HTERT RPE-1 (cell line): Measurements from ENCODE around the gene LDLRAD4.

Source experiments
- in situ Hi-C: fragments of 300-500 bp; cut with MboI; formaldehyde crosslinking; loops from 4 replicates; pipeline ENCODE4 v1.14.3; 2020; ENCODE audit warnings: low sequenced_read_pairs

Gene LDLRAD4

DNA sequence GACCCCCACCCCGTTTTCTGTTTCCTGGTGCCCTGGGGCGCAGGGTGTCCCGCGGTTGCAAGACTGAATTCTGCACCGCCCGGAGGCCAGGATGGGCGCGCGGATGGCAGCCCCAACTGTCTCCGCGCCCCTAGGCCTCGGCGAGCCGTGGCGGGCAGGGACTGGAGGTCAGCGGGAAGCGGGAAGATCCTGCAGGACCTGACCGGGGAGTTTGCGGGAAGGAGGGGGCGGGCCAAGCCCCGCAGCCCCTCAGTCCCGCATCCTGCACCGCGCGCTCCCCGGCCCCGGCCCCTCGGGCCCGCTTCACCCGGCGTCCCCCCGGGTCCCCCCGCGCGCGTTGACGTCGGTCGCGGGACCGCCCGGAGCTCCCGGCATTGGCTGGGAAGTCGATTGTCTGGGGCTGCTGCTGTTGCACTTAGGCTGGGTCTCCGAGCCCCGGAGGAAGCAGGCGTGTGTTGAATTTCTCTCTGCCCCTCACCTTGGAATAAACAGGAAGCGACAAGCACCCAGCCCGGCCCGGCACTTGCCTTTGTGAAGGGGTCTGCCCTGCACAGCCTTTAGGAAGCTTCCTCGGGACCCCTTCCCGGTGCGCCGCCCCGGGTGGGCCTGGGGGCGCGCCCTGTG, at the start of gene LDLRAD4:
TSS of gene LDLRAD4 (plus strand) at position 393 of the 624 bp plus-strand sequence.
- in situ Hi-C loops, result no loop called here

DNA sequence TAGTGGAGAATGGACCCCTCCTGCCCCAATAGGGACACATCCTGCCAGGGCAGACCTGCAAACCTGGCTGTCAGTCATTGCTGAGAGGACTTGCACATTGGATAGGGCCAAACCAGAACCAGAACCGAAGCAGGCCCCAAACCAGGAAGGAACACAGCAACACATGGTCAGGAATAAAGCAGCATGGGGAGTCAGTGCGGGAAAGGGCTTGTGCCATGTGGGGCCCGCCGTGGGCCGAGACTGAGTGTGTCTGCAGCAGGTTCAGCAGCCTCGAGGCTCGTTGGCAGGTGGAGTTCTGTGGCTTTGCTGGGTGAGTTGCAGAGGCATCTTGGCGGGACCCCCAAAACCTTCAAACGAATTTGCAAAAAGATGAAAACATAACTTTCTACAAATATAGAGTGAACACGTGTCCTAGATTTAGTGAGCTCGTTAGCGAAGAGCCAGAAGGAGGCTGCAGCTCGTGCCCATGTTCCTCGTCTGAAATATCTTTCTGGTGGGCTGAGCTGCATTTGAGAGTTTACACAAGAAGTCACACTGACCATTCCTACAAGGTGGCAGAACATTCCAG, 44.9 kb upstream of the LDLRAD4 start:
- in situ Hi-C loops, result no loop called here

DNA sequence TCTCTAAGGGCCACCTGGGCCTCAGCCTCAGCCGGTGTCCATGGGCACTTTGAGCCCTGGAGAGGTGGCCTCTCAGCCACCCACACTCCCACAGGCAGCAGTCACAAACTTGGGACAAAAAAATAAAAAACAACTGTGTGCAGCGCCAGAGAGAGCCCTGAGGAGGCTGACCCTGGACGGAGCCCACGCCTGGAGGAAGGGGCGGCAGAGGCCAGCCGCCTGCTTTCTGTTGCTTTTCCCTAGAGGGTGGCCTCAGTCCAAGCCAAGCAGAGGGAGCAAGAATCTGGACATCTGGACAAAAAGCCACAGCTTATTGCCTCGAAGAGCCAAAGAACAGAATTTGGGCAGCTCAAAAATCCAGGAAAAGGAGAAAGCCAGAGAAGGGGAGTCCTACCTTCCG, 43.3 kb upstream of the LDLRAD4 start:
- in situ Hi-C loops, result no loop called here

DNA sequence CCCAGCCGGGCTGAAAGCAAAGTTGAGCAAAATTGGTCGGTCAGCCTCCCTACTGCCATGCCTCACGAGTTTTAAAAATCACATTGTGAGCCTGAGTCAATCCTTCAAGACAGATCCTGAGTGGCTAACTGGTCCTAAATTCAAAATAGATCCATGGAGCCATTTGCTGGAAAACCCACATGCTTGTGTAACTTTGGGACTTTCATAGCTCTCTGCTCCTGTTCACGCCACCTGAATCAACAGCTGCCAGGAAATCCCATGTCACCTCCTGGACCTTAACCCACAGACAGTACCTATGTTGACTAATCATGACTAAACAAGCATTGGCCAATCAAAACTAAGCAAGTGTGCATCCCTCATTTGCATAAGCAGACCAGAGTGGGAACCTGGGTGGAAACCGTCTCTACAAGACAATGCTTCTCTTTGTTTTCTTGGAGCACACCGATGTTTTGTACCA, 42.8 kb upstream of the LDLRAD4 start:
- in situ Hi-C loops, result no loop called here

DNA sequence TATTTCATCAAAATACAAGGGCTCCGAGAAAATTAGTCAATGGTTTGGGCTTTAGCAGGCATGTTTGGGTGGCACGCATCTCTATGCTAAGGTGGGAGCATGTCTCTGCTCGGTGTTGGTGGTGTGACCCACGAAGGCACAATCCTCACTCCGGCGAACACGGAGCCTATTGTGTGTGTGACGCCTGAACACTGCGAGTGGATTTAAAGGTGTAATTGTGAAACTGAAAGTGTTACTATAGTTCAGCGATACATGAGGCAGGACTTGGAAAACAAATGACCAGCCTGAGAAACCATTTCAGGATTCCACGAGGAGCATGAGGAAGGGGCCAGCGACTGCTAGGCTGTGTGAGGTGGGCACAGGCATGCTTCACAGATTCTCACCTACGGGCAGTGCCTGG, 41.7 kb upstream of the LDLRAD4 start:
- in situ Hi-C loops, result no loop called here

DNA sequence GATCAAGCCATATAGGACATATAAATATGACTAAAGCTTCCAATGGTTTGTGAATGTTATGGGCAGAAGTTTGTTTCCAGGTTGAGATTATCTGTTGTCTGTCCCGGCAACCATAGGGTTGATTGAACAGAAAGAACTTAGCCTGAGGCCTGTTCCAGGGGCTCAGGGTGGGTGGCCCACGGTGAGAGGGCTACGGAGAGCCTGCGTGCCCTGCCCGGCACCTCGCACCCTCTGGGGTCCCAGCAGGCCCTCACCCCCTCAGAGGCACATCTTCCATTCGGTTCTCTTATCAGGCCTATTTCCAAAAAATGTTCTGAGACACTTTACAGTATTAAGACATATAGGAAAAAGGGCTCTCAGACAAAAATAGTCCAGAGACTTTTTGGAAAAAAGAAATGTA, 40.4 kb upstream of the LDLRAD4 start:
- in situ Hi-C loops, result no loop called here

DNA sequence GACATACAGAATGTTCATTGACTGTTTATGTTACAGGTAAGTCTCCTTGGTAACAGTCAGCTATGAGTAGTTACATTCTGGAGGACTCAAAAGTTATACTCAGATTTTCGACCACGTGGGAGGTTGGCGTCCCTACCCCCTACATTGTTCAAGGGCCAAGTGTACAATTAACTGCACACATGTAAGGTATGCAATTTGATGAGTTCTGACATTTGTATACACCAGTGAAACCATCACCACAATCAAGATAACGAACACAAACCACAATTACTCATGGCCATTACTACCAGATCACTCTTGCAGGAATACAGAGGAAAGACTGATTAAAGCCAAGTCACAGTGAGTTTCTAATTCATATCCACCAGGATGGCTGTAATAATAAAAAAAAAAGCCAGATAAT, 39.6 kb upstream of the LDLRAD4 start:
- in situ Hi-C loops, result no loop called here

DNA sequence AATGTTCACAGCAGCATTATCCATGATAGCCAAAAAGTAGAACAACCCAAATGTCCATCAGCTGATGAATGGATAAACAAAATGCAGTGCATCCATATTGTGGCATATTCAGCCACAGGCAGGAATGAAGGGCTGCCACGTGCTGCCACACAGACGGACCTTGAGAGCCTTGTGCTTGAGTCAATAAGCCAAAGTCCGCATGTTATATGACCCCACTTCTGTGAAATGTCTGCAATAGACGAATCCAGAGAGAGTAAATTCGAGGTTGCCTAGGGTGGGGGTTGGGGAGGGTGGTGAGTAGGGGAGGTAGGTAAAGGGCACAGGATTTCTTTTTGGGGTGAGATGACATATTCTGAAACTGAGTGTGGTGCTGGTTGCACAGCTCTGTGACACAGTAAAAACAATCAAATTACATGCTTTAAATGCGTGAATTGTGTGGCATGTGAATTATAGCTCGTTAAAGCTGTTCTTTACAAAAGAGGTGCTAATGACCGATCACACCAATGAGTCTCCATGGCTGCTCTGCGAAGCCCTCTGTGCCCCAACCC, 38.9 kb upstream of the LDLRAD4 start:
- in situ Hi-C loops, result no loop called here

DNA sequence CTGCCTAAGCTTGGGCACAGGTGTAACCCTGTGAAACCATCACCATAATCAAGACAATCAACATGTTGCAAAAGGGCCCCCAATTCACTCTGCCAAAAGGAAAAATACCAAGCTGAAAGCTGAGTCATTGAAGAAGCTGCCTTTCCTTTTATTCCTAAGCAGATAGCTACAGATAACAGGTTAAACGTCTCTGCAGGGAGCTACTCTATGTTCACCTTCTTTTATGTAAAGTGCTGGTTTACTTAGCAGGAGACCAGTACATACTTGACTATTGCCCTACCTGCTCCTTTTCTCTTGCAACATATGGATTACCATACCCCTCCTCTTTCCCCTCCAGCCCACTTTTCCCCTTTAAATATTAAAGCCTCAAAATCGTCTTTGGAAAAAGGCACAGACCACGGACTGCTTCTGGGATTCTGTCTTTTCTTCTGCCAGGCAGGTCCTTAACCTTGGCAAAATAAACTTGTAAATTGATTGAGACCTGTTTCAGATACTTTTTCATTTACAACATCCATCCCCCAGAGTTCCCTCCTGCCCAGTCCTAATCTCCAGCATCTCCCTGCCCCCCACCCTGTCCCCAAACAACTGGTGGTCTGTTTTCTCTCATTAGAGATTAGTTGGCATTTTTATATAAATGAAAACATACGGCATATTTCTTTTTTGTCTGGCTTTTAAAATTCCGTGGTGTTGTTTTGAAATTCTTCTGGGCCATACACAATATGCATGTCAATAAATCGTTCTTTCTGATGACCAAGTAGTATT, 37.8 kb upstream of the LDLRAD4 start:
- in situ Hi-C loops, result no loop called here

DNA sequence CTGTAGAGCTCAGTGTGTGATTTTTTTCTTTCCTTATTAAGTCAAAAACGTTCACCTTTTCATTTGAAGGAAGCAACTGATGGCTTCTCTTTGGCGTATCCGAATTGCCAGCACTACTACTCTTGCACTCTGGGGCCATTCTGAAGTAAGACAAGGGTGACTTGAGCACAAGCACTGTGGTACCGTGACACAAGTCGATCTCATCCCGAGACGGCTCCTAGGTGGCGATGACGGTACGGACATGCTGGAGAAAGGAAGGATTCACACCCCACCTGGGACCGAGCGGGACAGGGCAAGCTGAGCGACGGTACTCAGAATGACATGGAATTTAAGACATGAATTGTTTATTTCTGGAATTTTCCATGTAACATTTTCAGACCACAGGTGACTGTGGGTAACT, 36.8 kb upstream of the LDLRAD4 start:
- in situ Hi-C loops, result no loop called here

DNA sequence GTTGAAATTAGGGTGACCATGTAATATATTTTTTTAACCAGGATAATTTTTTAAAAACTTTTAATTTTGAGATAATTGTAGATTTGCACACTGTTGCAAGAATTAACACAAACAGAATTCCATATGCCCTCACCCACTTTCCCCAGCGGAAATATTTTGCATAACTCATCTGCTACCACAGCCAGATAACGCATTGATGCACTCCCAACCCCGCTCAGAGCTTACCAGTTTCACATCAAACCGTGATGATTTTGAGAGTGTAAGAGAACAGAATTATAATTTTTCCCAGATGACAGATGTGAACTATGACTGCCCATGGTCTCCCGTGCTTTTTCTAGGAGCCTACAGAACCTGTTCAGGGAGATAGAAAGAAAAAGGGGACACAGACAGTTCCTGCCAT, 35.2 kb upstream of the LDLRAD4 start:
- in situ Hi-C loops, result no loop called here

DNA sequence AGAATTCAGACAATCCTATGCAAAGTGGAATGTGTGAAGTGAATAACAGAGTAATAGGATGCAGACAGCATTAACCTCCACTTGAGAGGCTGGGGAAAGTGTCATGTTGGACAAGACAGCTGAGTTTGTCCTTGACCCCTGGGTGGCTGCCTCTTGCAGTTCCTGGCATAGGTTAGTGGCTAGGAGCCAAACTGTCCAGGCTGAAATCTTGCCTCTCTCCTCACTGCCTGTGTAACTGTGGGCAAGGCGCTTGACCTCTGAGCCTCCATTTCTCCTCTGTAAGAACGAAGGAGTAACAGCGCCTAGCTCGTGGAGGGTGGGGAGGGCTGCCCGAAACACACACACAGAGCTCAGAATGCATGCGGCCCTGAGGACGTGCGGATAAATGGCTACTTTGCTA, 34.8 kb upstream of the LDLRAD4 start:
- in situ Hi-C loops, result no loop called here

DNA sequence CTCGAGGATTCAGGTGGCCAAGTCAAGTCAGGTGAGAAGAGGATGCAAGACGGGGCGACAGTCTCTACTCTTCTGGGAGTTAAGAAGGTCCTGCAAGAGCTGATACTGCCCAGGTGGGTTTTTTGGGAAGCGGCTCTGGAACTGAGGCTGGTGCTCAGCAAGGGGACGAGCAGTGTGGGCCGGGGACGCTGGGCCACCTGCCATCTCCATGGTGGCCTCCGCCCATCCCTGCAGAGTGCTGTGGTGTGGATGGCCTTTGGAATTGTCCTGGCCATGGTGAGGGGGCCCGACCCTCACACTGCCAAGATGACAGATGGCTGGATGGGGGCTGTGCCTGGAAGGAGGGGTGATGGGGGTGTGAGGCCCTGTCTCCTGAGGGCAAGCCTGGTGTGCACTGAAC, 34.2 kb upstream of the LDLRAD4 start:
- in situ Hi-C loops, result no loop called here

DNA sequence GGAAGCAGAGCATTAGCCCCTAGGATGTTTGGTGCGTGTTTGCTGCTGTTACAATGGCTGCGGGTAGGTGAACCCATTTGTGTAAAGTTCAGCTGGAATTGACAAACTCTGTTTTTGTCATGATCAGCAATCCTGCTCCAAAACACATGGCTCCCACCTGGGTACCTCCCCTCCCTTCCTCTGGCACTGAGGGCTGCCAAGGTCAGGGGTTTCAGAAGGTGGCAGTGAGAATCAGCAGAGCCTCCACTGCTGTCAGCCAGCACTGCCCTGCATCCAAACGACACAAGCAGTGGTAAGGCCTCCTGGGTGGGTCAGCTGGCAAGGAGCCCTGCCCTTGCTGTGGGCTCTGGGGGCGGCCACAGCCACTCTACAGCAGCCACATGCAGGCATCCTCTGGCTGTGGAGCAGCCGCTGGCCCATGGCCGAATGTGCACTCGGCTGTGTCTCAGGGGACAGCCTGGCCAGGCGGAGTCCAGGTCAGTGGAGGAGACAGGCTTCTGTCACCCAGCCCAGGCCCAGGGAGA, 32.8 kb upstream of the LDLRAD4 start:
- in situ Hi-C loops, result no loop called here

DNA sequence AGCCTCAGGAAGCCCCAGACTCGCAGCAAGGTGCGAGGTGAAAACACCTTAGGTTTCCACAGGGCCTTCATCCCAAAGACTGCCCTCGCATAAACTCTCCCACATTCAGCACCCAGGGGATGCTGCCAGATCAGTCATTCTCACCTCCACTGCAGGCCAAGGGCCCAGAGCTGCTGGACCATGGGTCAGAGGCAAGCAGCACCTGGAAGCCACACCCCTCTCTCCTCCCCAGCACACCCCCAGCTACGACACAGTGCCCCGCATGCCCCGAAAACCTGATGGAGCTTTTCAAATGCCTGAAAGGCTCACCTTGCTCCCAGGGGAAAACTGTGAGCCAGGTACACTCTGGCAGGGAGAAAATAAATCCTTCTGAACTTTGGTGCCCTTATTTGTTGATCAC, 31.9 kb upstream of the LDLRAD4 start:
- in situ Hi-C loops, result no loop called here

DNA sequence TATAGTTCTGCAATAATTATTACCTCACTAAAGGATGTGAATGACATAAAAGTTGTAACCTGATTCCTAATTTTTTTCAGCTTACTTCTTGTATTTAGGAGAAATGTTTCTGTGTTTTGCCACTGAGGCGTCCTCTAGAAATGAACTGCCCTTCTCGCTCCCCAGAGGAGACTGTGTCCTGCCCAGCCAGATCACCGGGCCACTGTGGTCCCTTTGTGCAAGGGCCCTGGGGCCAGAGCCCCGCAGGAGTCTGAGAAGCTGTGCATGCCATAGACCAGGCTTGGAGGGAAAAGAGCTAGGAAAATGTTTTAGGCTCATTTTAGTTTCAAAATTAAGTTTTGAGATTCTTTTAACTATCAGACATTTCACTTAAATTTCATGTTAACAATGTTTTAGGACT, 31.1 kb upstream of the LDLRAD4 start:
- in situ Hi-C loops, result no loop called here

DNA sequence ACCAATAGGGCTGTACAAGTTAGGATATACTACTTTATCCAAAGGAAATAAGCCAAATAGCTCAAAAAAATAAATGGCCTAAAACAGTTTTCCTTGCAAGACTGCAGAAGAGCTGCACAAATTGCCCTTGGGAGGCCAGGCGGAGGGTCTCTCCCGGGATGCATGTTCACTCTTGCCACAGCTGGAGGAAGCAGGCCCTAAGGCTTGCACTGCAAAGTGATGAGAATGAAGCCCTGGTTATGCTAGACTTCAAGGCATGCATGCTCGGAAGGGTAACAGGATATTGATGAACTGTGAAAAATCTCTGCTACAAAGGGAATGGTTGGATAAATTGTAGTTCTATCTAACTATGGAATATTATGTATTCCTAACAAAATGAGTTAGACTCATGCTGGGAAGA, 27.5 kb upstream of the LDLRAD4 start:
- in situ Hi-C loops, result no loop called here

DNA sequence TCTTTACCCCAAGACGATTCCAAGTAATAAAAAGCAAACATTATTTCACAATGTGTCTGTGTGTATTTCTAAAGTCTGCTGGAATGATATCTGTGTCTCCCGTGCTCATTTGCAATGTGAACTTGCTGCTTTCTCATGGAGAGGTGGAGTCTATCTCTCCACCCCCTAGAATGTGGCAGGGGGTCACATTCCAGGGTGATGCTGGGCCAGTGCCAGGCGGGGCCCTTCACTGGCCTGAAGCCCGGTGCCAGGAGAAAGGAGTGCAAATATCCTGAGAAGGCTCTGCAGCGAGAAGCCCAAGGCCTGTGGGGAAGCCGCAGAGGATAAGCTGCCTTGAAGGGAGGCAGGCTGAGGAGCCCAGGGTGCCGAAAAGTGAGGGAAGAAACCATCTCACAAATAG, 26.8 kb upstream of the LDLRAD4 start:
- in situ Hi-C loops, result no loop called here

DNA sequence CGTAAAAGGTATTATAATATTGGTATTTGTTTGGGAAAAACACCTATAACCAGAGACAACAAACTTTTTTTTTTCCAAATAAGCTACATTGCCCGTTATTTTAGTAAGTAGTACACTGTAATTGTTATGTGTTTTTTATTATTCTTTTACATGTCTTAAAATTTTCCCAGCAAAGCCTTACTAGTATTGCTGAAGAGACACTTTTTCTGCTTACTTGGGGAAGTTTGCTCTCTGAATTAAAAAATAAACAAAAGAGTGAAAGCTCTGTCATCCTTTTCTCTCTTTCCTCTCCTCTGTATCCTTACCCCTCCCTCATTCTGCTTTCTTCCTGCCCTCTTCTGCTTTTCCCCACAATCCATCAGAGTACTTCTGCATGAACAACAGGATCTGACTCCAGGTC, 25.6 kb upstream of the LDLRAD4 start:
- in situ Hi-C loops, result no loop called here

DNA sequence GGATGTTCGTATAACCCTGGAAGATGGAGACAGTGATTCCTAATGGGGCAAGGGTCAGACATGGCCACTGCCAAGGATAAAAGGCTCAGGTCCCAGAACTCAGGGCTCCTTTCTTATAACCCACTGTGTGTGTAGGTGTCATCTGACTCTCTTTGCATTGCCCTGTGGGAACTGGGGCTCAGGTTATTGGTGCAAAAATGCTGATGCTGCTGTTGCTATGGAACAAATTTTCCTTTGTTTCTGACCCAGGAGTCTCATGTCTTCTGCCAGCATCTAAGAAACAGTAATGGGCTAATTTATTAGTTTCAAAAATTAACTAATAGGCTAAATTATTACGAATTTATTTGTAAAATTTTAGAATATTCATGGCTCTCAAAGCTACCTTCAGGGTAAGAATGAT, 24.3 kb upstream of the LDLRAD4 start:
- in situ Hi-C loops, result no loop called here

DNA sequence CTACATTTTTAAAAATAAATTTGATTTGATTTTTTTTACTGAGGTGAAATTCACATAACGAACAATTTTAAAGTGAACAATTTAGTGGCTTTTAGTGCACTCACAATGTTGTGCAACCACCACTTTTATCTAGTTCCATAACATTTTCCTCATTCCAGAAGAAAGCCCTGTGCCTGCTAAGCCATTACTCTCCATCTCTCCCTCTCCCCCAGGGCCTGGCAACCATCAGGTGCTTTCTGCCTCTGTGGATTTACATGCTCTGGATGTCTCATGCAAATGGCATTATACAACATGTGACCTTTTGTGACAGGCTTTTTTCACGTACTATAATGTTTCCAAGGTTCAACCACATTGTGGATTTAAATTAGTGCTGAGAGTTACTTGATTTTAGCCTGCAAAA, 19.9 kb upstream of the LDLRAD4 start:
- in situ Hi-C loops, result no loop called here

DNA sequence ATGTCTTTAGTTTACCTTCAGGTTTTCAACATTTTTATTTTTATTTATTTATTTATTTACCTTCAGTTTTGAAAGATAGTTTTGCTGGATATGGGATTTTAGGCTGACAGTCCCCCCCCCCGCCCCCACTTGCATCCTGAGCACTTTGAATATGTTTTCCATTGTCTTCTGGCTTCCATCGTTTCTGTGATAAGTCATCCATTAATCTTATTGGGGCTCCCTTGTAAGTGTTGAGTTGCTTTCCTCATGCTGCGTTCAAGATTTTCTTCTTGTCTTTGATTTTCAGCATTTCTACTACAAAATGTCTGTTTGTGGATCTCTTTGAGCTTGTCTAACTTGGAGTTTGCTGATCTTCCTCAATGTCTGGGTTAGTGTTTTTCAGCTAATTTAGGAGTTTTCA, 19.4 kb upstream of the LDLRAD4 start:
- in situ Hi-C loops, result no loop called here
